ENCODE results near the gene KLB.

GRCh38 chr4:39410415-39410814 is 3.7 kb downstream of the KLB start:
- TF ChIP-seq POLR2A (IDR thresholded peaks at IDR 0.05) (no peak), CTCF (IDR thresholded peaks at IDR 0.05) (no peak), EP300 (IDR thresholded peaks at IDR 0.05) (no peak), POLR2AphosphoS5 (IDR thresholded peaks at IDR 0.05) (no peak)

Data from suprapubic skin (tissue), 4 donors.